Natural killer cell (primary cell): ENCODE results near the gene DCAF7. TPM values are rescaled to one million over a fixed set of nuclear protein-coding genes. Genes with fewer than 3 reads are reported as not detected.

Source experiments
- ATAC-seq, 3 donors: fragments of 150-1000 bp in 2 of 3; fragments of 200-7000 bp in 1 of 3; cut with Tn5 transposase; 1 replicate in 1 of 3; 2 replicates in 2 of 3; pipeline ENCODE4 v1.10.0; 2021; ENCODE audit warnings: mild to moderate bottlenecking in 2 of 3, moderate library complexity in 2 of 3
- DNase-seq, 2 donors: peaks; one replicate each; pipeline versions ENCODE4 v3.0.0 to v3.0.0-alpha.2; 2013 to 2021; ENCODE audit warnings: mixed read lengths in 1 of 2
- H3K27ac ChIP-seq: one replicate; pipeline ENCODE4 v1.5.1; 2013; ENCODE audit warnings: mild to moderate bottlenecking, low read length
- H3K27me3 ChIP-seq: one replicate; pipeline ENCODE4 v1.6.1; 2013; ENCODE audit warnings: low read length; ENCODE audit not compliant: control insufficient read depth, insufficient read depth
- H3K36me3 ChIP-seq: one replicate; pipeline ENCODE4 v1.6.1; 2013; ENCODE audit warnings: low read length; ENCODE audit not compliant: control insufficient read depth, insufficient read depth
- H3K4me1 ChIP-seq: one replicate; pipeline ENCODE4 v1.6.1; 2013; ENCODE audit warnings: low read length; ENCODE audit not compliant: control insufficient read depth, insufficient read depth
- H3K4me3 ChIP-seq: one replicate; pipeline ENCODE4 v1.5.1; 2013; ENCODE audit warnings: low read length
- H3K9me3 ChIP-seq: one replicate; pipeline ENCODE4 v1.6.1; 2013; ENCODE audit warnings: low read length; ENCODE audit not compliant: control insufficient read depth, insufficient read depth
- H3K27ac Mint-ChIP-seq, 2 donors: one replicate each; pipeline ENCODE4 v1.8.0; 2022; ENCODE audit warnings: mild to moderate bottlenecking in 2 of 2, mixed read lengths in 2 of 2, moderate library complexity in 1 of 2
- H3K27me3 Mint-ChIP-seq, 2 donors: one replicate each; pipeline ENCODE4 v1.8.0; 2022; ENCODE audit warnings: low read depth in 2 of 2, mixed read lengths in 2 of 2
- H3K36me3 Mint-ChIP-seq: one replicate; pipeline ENCODE4 v1.8.0; 2022; ENCODE audit warnings: mixed read lengths
- H3K4me1 Mint-ChIP-seq, 2 donors: one replicate each; pipeline ENCODE4 v1.8.0; 2022; ENCODE audit warnings: mixed read lengths in 2 of 2
- H3K4me3 Mint-ChIP-seq: one replicate; pipeline ENCODE4 v1.8.0; 2022; ENCODE audit warnings: mild to moderate bottlenecking, moderate library complexity, mixed read lengths
- H3K9me3 Mint-ChIP-seq, 2 donors: one replicate each; pipeline ENCODE4 v1.8.0; 2022; ENCODE audit warnings: mixed read lengths in 2 of 2
- CTCF ChIP-seq: fragments of 200-600 bp; IDR thresholded peaks from one replicate; pipeline ENCODE4 v1.8.0; 2022; ENCODE audit warnings: antibody characterized with exemption
- WGBS: methylation state at CpG from one replicate; pipeline ENCODE4 v1.1.7; 2013; ENCODE audit warnings: missing lambda C conversion rate; ENCODE audit not compliant: insufficient coverage; 5-methylcytosine and 5-hydroxymethylcytosine counted together
- intact Hi-C: fragments of 100-400 bp; cut with micrococcal nuclease; formaldehyde crosslinking; loops from one replicate; pipeline ENCODE4 v1.14.2; 2022
- total RNA-seq, 4 donors: library from RNA; stranded (reverse); fragments of 120-200 nt in 1 of 4; gene quantifications; one replicate each; pipeline versions ENCODE4 v1.2.3 to v1.2.4, GENCODE V29; 2013 to 2022

DCAF7 gene
- total RNA-seq, 3 donors from 2014 or later (not counting 1 experiment from before 2014, with no cell fraction given) = 55.5 to 83.5 (median 72.2) TPM

GRCh38 chr17:63635290-63635689 is 85.0 kb downstream of the DCAF7 start:
- Mint-ChIP-seq H3K36me3 (peaks cover 9% of the 10 kb centered on the region), H3K27me3 (no peaks in the 10 kb centered on the region), H3K9me3 (no peaks in the 10 kb centered on the region), H3K4me1 (peaks cover 26 to 38% of the 10 kb centered on the region in 2 donors), H3K4me3 (no peak overlapping the region), H3K27ac (no peak overlapping the region)
- peaks cover 56% of the 10 kb centered on the region for H3K36me3 ChIP-seq
- intact Hi-C loops = no loop called here
- WGBS = 100% methylated on average over 1 of the region's 2 CpGs
- ATAC-seq (no peak), DNase-seq (no peak)
- no peaks in the 10 kb centered on the region for H3K27me3 ChIP-seq
- no peak overlapping the region for H3K4me3 ChIP-seq
- TF ChIP-seq CTCF = no peak
- no peaks in the 10 kb centered on the region for H3K9me3 ChIP-seq
- no peak overlapping the region for H3K27ac ChIP-seq
- H3K4me1 ChIP-seq = no peaks in the 10 kb centered on the region

GRCh38 chr17:63635787-63636186 is 85.5 kb downstream of the DCAF7 start:
- intact Hi-C loops = no loop called here
- peaks cover 9% of the 10 kb centered on the region for H3K36me3 Mint-ChIP-seq
- H3K4me1 Mint-ChIP-seq = peaks cover 23 to 38% of the 10 kb centered on the region in 2 donors

GRCh38 chr17:63639125-63639524 is 88.8 kb downstream of the DCAF7 start:
- Histone ChIP-seq H3K4me3 (no peak overlapping the region), H3K27me3 (no peaks in the 10 kb centered on the region), H3K9me3 (no peaks in the 10 kb centered on the region), H3K27ac (no peak overlapping the region), H3K36me3 (peaks cover 37% of the 10 kb centered on the region), H3K4me1 (peaks cover 4% of the 10 kb centered on the region)
- DNase-seq (peak in 1 of 2 donors; percentile 14), ATAC-seq (no peak)
- Mint-ChIP-seq H3K4me1 (peaks cover 10 to 22% of the 10 kb centered on the region in 2 donors), H3K36me3 (peaks cover 9% of the 10 kb centered on the region), H3K27me3 (no peaks in the 10 kb centered on the region), H3K9me3 (no peaks in the 10 kb centered on the region), H3K27ac (peak overlapping the region in 1 of 2 donors; percentile 34), H3K4me3 (no peak overlapping the region)
- TF ChIP-seq CTCF = no peak
- intact Hi-C loops = no loop called here
- 41% methylated on average over 1 of the region's 1 CpG for WGBS

More at GRCh38 chr17:63635787-63636186, 85.5 kb downstream of the DCAF7 start:
- Histone ChIP-seq H3K9me3 (no peaks in the 10 kb centered on the region), H3K27ac (no peak overlapping the region), H3K4me3 (no peak overlapping the region), H3K36me3 (peaks cover 56% of the 10 kb centered on the region), H3K4me1 (no peaks in the 10 kb centered on the region), H3K27me3 (no peaks in the 10 kb centered on the region)
- no peaks in the 10 kb centered on the region for H3K27me3 Mint-ChIP-seq
- WGBS = 100% methylated on average over 1 of the region's 2 CpGs
- no peak for TF ChIP-seq CTCF
- no peak overlapping the region for H3K4me3 Mint-ChIP-seq
- DNase-seq (no peak), ATAC-seq (no peak)
- H3K27ac Mint-ChIP-seq = no peak overlapping the region
- no peaks in the 10 kb centered on the region for H3K9me3 Mint-ChIP-seq

- peaks cover 9% of the 10 kb centered on the region for H3K36me3 Mint-ChIP-seq
- Histone ChIP-seq H3K4me1 (peaks cover 4% of the 10 kb centered on the region), H3K4me3 (no peak overlapping the region), H3K36me3 (peaks cover 31% of the 10 kb centered on the region), H3K27ac (no peak overlapping the region), H3K9me3 (no peaks in the 10 kb centered on the region), H3K27me3 (no peaks in the 10 kb centered on the region)
- no peak overlapping the region for H3K4me3 Mint-ChIP-seq
- WGBS = 97% methylated on average over 3 of the region's 4 CpGs
- peak overlapping the region in 1 of 2 donors; percentile 34 for H3K27ac Mint-ChIP-seq
- H3K27me3 Mint-ChIP-seq = no peaks in the 10 kb centered on the region
- H3K4me1 Mint-ChIP-seq = peaks cover 7 to 19% of the 10 kb centered on the region in 2 donors
- no peak for TF ChIP-seq CTCF
- intact Hi-C loops = no loop called here
- H3K9me3 Mint-ChIP-seq = no peaks in the 10 kb centered on the region
- ATAC-seq (no peak), DNase-seq (no peak)
Observed at GRCh38 chr17:63640038-63640437, 89.8 kb downstream of the DCAF7 start.
